Prostate gland (tissue), 2 donors: ENCODE data around the gene PSMD10. TPM values are rescaled to one million over a fixed set of nuclear protein-coding genes. Genes with fewer than 3 reads are reported as not detected.

Experiments used
- DNase-seq: peaks from one replicate; pipeline ENCODE4 v3.0.0-alpha.2; 2019; ENCODE audit warnings: low spot score
- H3K27ac ChIP-seq, 2 donors: fragments of 200-600 bp; sonication (generic); 2 replicates each; pipeline ENCODE4 v1.5.1; 2017 to 2019
- H3K27me3 ChIP-seq: fragments of 200-600 bp; sonication (generic); replicated peaks from 2 replicates; pipeline ENCODE4 v1.5.1; 2019; ENCODE audit not compliant: insufficient read depth
- H3K36me3 ChIP-seq, 2 donors: fragments of 200-600 bp; sonication (generic); 1 replicate in 1 of 2; 2 replicates in 1 of 2; pipeline versions ENCODE4 v1.5.1 to v1.8.1; 2017 to 2019
- H3K4me1 ChIP-seq: fragments of 200-600 bp; sonication (generic); replicated peaks from 2 replicates; pipeline ENCODE4 v1.5.1; 2019
- H3K4me3 ChIP-seq, 2 donors: fragments of 200-600 bp; sonication (generic); 2 replicates each; pipeline ENCODE4 v1.5.1; 2017 to 2019
- H3K9me3 ChIP-seq: fragments of 200-600 bp; sonication (generic); 2 replicates; pipeline ENCODE4 v1.5.1; 2017
- CTCF ChIP-seq, 4 experiments: fragments of 200-600 bp in 2 of 4; fragments of 450-650 bp in 2 of 4; sonication (generic) in 2 of 4; IDR thresholded peaks; 1 replicate in 3 of 4; 2 replicates in 1 of 4; pipeline ENCODE4 v1.5.1; 2016 to 2019; ENCODE audit warnings: antibody characterized with exemption in 4 of 4, mild to moderate bottlenecking in 2 of 4, moderate library complexity in 2 of 4
- POLR2A ChIP-seq: fragments of 450-650 bp; IDR thresholded peaks from one replicate; pipeline ENCODE4 v1.6.1; 2016; ENCODE audit warnings: antibody characterized with exemption, mild to moderate bottlenecking
- POLR2AphosphoS5 ChIP-seq: sonication (generic); formaldehyde crosslinking; IDR thresholded peaks from one replicate; pipeline ENCODE4 v1.6.1; 2017; ENCODE audit warnings: antibody characterized with exemption
- WGBS: methylation state at CpG from one replicate; pipeline ENCODE4 v1.1.5; 2018; 5-methylcytosine and 5-hydroxymethylcytosine counted together
- intact Hi-C: fragments of 100-400 bp; cut with DNase I; formaldehyde crosslinking; loops from one replicate; pipeline ENCODE4 v1.14.2; 2022
- total RNA-seq, 2 donors: library from RNA; depleted of rRNA; stranded (reverse); fragments of >200 nt; gene quantifications; one replicate each; pipeline ENCODE4 v1.1.0, GENCODE V29; 2016

PSMD10 gene
- total RNA-seq, 2 donors from 2014 or later: 41.2 to 55.7 TPM

- H3K4me3 ChIP-seq: no peak overlapping the region
- H3K4me1 ChIP-seq: no peaks in the 10 kb centered on the region
- H3K36me3 ChIP-seq: no peaks in the 10 kb centered on the region
- no peaks in the 10 kb centered on the region for H3K27me3 ChIP-seq
- TF ChIP-seq POLR2A (no peak), POLR2AphosphoS5 (no peak), CTCF (IDR thresholded peaks at IDR 0.05) (no peak)
- no peak overlapping the region for H3K27ac ChIP-seq
- DNase-seq: no peak
- H3K9me3 ChIP-seq: no peaks in the 10 kb centered on the region
- intact Hi-C loops: no loop called here
These were observed 38.1 kb downstream of the PSMD10 start for GRCh38 chrX:108053218-108053617.

GRCh38 chrX:108049649-108050048, 41.7 kb downstream of the PSMD10 start:
- H3K9me3 ChIP-seq: no peaks in the 10 kb centered on the region
- no peak for DNase-seq
- no peaks in the 10 kb centered on the region for H3K36me3 ChIP-seq
- H3K4me3 ChIP-seq: no peak overlapping the region
- H3K4me1 ChIP-seq: no peaks in the 10 kb centered on the region
- TF ChIP-seq POLR2A (no peak), CTCF (IDR thresholded peaks at IDR 0.05) (no peak), POLR2AphosphoS5 (no peak)
- intact Hi-C loops: no loop called here
- no peaks in the 10 kb centered on the region for H3K27me3 ChIP-seq
- 30% methylated on average over 1 of the region's 1 CpG for WGBS
- no peak overlapping the region for H3K27ac ChIP-seq

- Histone ChIP-seq H3K9me3 (no peaks in the 10 kb centered on the region), H3K4me1 (no peaks in the 10 kb centered on the region), H3K27me3 (no peaks in the 10 kb centered on the region), H3K27ac (no peak within 1 kb of the TSS), H3K36me3 (no peaks in the 10 kb centered on the region), H3K4me3 (no peak within 1 kb of the TSS)
- intact Hi-C loops: no loop called here
- WGBS: 68% methylated on average over 10 of the region's 10 CpGs
- DNase-seq: no peak
- TF ChIP-seq POLR2AphosphoS5 (no peak), CTCF (IDR thresholded peaks at IDR 0.05) (no peak), POLR2A (no peak)
These were observed 46.6 kb downstream of the PSMD10 start, which contains the start of gene VSIG1 for GRCh38 chrX:108044554-108045256. VSIG1 (plus strand) TSS chrX:108045065; CDS start chrX:108045131, 66 bp downstream.

- H3K36me3 ChIP-seq: no peaks in the 10 kb centered on the region
- H3K9me3 ChIP-seq: no peaks in the 10 kb centered on the region
- no peaks in the 10 kb centered on the region for H3K27me3 ChIP-seq
- no peak for DNase-seq
- H3K27ac ChIP-seq: no peak overlapping the region
- TF ChIP-seq CTCF (IDR thresholded peaks at IDR 0.05) (no peak), POLR2A (no peak), POLR2AphosphoS5 (no peak)
- H3K4me3 ChIP-seq: no peak overlapping the region
- WGBS: 84% methylated on average over 4 of the region's 4 CpGs
- H3K4me1 ChIP-seq: no peaks in the 10 kb centered on the region
- intact Hi-C loops: no loop called here
These were observed 54.9 kb downstream of the PSMD10 start for GRCh38 chrX:108036298-108036973.

- H3K4me1 ChIP-seq: no peaks in the 10 kb centered on the region
- intact Hi-C loops: no loop called here
- TF ChIP-seq POLR2A (no peak), CTCF (IDR thresholded peaks at IDR 0.05) (no peak), POLR2AphosphoS5 (no peak)
- H3K9me3 ChIP-seq: no peaks in the 10 kb centered on the region
- DNase-seq: no peak
- WGBS: 73% methylated on average over 3 of the region's 3 CpGs
- H3K4me3 ChIP-seq: no peak overlapping the region
- H3K27me3 ChIP-seq: no peaks in the 10 kb centered on the region
- H3K36me3 ChIP-seq: no peaks in the 10 kb centered on the region
- no peak overlapping the region for H3K27ac ChIP-seq
These were observed 56.6 kb downstream of the PSMD10 start for GRCh38 chrX:108034725-108035124.
